GM12878 (cell line): ENCODE measurements around the gene PLEKHG2. TPM values are rescaled to one million over a fixed set of nuclear protein-coding genes. Genes with fewer than 3 reads are reported as not detected.
A peak's percentile ranks its signal among the peaks of the same experiment; 100 is the strongest.

Experiments used
- BACH1 ChIP-seq: fragments of 450-650 bp; IDR thresholded peaks from 2 replicates; pipeline ENCODE4 v1.6.1; 2017; ENCODE audit warnings: mild to moderate bottlenecking, borderline replicate concordance
- HDAC2 ChIP-seq: fragments of 200-600 bp; sonication (generic); IDR thresholded peaks from 2 replicates; pipeline ENCODE4 v1.6.1; 2017
- RCOR1 ChIP-seq: conservative IDR thresholded peaks from 2 replicates; pipeline ENCODE4 v1.6.1; 2012; ENCODE audit warnings: low read depth, low read length, improper control_type of control experiment
- SPI1 ChIP-seq: IDR thresholded peaks from 2 replicates; pipeline ENCODE4 v1.6.1; 2011; ENCODE audit warnings: low read depth, mild to moderate bottlenecking, low read length, moderate library complexity, borderline replicate concordance; ENCODE audit not compliant: insufficient read depth
- polyA plus RNA-seq, 11 experiments: library from polyadenylated mRNA; depleted of rRNA in 4 of 11; unstranded in 6 of 11; stranded (reverse) in 5 of 11; fragments of >200 nt; fragmentation: Nextera tagmentation in 4 of 11; fragmentation: Illumina TruSeq in 1 of 11; extraction: Ambion mirVana in 4 of 11; extraction: Trizol in 1 of 11; gene quantifications; 1 replicate in 1 of 11; 2 replicates in 10 of 11; pipeline versions ENCODE4 v1.2.1 to v1.2.3, GENCODE V29; 2011 to 2016; ENCODE audit warnings: inconsistent platforms in 2 of 11, missing spikeins in 2 of 11, low read depth in 1 of 11
- total RNA-seq, 4 experiments: library from RNA; depleted of rRNA in 3 of 4; stranded (reverse); fragments of >200 nt in 3 of 4; fragmentation: Illumina TruSeq in 1 of 4; extraction: Trizol in 1 of 4; gene quantifications; 2 replicates each; pipeline versions ENCODE4 v1.2.1 to v1.2.3, GENCODE V29; 2013 to 2021
- TF ChIP-seq, protein P1 (sequence below): fragments of 450-650 bp; IDR thresholded peaks from 2 replicates; pipeline ENCODE4 v1.6.1; 2017; ENCODE audit warnings: mild to moderate bottlenecking, moderate library complexity
- TF ChIP-seq, protein P2 (sequence below): fragments of 450-650 bp; conservative IDR thresholded peaks from 2 replicates; pipeline ENCODE4 v1.6.1; 2017; ENCODE audit warnings: mild to moderate bottlenecking, moderate library complexity

Gene PLEKHG2
- total and polyA plus RNA-seq, 10 of the 15 experiments (the other 5 are each of a cell fraction or from before 2014, with no cell fraction given), result 3.0 to 62.5 (median 17.2) TPM

DNA sequence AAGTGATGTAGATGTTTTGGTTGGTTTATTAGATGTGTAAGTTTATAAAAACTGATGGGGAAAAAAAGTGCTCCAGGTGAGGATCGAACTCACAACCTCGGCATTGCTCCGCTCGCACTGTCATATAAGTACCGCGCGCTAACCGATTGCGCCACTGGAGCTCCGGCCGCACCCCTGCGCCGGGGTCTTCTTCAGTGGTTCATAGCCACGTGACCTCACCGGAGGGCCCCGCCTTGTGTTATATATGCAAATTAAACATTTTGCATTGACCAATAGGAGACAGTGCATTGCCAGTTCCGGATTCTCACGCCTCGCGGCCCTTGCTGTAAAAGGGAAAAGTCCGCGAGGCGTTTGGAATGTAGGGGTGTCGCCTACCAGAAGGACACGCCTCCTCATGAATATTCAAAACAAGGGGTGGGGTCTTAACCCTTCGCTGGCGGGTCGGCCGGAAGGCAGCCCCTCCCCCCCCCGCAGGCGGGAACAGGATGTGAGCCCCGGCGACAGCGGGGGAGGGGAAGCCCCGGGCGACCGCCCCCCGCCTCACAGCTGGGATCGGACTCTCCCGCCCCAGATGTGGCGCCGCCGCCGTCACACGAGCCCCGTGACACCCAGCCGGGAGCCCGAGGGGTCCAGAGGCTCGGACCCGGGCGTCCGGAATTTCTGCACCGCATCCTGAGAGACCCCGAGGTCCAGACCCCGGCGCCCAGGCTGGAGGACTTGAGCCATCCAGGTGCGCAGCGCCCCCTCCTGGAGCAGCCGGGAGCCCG lies at the start of gene PLEKHG2 (continued):
- TF ChIP-seq HDAC2, result no peak
- TF ChIP-seq, protein P1, sequence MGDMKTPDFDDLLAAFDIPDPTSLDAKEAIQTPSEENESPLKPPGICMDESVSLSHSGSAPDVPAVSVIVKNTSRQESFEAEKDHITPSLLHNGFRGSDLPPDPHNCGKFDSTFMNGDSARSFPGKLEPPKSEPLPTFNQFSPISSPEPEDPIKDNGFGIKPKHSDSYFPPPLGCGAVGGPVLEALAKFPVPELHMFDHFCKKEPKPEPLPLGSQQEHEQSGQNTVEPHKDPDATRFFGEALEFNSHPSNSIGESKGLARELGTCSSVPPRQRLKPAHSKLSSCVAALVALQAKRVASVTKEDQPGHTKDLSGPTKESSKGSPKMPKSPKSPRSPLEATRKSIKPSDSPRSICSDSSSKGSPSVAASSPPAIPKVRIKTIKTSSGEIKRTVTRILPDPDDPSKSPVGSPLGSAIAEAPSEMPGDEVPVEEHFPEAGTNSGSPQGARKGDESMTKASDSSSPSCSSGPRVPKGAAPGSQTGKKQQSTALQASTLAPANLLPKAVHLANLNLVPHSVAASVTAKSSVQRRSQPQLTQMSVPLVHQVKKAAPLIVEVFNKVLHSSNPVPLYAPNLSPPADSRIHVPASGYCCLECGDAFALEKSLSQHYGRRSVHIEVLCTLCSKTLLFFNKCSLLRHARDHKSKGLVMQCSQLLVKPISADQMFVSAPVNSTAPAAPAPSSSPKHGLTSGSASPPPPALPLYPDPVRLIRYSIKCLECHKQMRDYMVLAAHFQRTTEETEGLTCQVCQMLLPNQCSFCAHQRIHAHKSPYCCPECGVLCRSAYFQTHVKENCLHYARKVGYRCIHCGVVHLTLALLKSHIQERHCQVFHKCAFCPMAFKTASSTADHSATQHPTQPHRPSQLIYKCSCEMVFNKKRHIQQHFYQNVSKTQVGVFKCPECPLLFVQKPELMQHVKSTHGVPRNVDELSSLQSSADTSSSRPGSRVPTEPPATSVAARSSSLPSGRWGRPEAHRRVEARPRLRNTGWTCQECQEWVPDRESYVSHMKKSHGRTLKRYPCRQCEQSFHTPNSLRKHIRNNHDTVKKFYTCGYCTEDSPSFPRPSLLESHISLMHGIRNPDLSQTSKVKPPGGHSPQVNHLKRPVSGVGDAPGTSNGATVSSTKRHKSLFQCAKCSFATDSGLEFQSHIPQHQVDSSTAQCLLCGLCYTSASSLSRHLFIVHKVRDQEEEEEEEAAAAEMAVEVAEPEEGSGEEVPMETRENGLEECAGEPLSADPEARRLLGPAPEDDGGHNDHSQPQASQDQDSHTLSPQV, result peak; percentile 65; the same call in 1 of the 2 replicates
- TF ChIP-seq SPI1, result peak; percentile 46; the same call in 1 of the 2 replicates
- 0 out of 2 replicates have a peak, but pooled peaks have one; percentile 53 for TF ChIP-seq RCOR1
- TF ChIP-seq, protein P2, sequence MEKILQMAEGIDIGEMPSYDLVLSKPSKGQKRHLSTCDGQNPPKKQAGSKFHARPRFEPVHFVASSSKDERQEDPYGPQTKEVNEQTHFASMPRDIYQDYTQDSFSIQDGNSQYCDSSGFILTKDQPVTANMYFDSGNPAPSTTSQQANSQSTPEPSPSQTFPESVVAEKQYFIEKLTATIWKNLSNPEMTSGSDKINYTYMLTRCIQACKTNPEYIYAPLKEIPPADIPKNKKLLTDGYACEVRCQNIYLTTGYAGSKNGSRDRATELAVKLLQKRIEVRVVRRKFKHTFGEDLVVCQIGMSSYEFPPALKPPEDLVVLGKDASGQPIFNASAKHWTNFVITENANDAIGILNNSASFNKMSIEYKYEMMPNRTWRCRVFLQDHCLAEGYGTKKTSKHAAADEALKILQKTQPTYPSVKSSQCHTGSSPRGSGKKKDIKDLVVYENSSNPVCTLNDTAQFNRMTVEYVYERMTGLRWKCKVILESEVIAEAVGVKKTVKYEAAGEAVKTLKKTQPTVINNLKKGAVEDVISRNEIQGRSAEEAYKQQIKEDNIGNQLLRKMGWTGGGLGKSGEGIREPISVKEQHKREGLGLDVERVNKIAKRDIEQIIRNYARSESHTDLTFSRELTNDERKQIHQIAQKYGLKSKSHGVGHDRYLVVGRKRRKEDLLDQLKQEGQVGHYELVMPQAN, result peak; percentile 95
- peak; percentile 71 for TF ChIP-seq BACH1
